NOMO-1 treated with dmso at 0.1 percent for 144 hours (cell line): ENCODE data around the gene PALMD.

Experiments
- DNase-seq: peaks from one replicate; lab custom pipeline; 2025; ENCODE audit not compliant: unreplicated experiment; lab: John Stamatoyannopoulos, UW

PALMD gene

DNA sequence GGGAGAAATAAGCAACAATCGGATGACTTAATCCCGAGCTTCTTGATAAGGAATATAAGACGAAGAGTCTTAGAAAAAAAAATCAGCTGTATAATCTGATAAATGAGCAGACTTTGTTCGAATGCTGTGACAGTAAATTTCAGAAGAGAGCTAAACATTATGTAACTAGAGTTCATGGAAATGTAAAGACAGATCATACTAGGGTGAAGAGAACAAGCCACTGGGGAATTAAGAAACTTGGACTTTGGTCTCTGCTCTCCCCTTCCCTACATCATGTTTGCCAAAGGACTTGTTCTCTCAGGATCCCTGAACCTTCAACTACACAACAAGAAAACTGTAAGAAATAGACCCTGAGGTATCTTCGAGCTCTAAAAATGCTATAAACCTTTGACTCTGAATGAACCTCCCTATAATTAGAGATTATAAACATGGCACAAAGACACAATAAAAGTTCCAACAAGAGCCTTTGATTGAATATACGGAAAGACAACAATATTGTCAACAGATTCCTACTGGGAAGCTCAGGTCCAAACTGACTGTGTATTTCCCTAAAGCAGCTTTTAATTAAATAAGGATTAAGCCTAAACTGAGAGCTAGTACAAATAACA is 93.0 kb downstream of the PALMD start:
- no peak for DNase-seq

DNA sequence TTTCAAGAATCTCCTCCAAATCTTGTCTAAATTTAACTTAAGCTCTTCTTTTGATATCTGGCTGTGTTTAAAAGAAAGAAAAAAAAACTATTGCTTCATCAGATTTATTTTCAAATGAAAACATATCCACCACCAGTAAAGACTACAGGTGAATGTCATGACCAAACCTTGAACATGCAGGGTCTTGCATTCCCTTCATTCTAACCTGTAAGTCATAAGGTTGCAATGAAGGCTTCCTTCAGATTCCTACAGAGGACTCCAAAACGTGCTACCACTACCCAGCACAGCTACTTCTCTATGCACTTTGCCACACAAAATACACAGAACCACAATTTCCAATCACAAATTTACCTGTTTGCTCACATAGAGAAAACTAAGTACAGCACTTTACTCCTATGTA is 94.2 kb downstream of the PALMD start:
- DNase-seq: no peak
